Stimulated activated CD4-positive, alpha-beta T cell treated with anti-CD3 and anti-CD28 coated beads, TNF-alpha, amount 100 ng/mL, for 24 hours (primary cell): Measurements from ENCODE around the gene DUS1L.

ENCODE experiments used
- DNase-seq, 3 experiments: peaks; one replicate each; pipeline ENCODE4 v3.0.0-alpha.2; 2020; ENCODE audit warnings: low read depth in 3 of 3

DUS1L gene

DNA sequence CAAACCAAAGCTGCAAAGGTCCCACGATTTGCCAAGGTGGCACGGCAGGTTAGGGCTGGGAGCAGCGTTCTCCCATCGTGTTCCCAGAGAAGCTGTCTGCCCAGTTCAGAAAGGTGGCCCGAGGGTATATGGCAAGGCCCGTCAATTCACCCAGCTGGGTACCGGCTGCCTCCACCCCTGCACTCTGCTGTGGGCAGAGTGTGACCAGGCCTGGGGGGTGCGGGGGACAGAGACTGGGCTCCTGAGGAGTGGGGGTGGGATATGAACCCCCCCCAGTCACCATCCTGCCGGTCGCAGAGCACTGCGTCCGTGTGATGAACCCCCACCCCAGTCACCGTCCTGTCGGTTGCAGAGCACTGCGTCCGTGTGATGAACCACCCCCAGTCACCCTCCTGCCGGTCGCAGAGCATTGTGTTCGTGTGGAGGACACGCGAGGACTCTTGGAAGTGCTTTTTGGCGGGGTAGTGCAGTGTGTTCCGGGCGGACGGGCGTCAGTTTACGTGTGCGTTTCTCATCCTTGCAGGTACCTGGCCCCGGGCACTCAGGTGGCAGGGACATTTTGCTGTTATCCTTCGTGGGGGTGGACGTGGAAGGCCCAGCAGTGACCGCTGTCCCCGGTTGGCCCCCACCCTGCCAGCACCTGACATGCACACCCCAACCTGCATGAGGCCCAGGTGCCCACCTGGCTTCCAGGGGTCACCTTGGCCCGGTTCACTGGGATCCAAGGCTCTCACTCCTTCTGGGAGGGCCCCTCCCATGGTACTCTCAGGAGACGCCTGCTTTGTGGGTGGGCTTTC lies 35.1 kb upstream of the DUS1L start:
- no peak for DNase-seq

GRCh38 chr17:82098939-82099763 lies 33.5 kb upstream of the DUS1L start:
- no peak for DNase-seq

- DNase-seq, result peak; percentile 86 to 94 (median 88)
These were observed 32.8 kb upstream of the DUS1L start, which contains the start of gene FASN for GRCh38 chr17:82098169-82098938. TSS of gene FASN (minus strand) at chr17:82098236. CDS start at chr17:82096445, 1,791 bp downstream.

- no peak for DNase-seq
These were observed 32.2 kb upstream of the DUS1L start for GRCh38 chr17:82097919-82098168.

GRCh38 chr17:82097184-82097918 lies 31.7 kb upstream of the DUS1L start:
- DNase-seq, result peak in 1 of 3 experiments; percentile 30

DNA sequence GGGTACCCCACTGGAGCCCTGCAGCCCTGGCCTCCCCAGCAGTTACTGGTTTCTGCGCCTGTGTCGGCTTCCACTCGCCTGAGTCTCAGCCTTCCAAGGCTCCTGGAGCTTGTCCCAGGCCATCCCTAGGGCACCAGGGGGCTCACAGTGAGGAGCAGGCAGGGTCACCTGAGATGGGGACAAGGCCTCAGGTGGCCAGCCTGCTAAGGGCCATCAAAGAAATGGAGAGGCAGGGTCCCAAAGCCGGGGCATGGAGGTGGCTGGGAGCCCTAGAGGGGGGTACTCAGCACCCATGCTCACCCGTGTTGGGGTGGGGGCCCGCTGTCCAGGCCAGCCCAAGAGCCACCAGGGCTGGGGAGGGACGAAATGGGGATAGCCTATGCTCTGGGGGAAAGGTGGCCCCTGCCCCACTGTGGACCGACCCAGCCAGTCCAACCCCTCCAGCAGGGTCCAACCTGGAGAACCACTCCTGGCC lies 31.1 kb upstream of the DUS1L start:
- no peak for DNase-seq

DNA sequence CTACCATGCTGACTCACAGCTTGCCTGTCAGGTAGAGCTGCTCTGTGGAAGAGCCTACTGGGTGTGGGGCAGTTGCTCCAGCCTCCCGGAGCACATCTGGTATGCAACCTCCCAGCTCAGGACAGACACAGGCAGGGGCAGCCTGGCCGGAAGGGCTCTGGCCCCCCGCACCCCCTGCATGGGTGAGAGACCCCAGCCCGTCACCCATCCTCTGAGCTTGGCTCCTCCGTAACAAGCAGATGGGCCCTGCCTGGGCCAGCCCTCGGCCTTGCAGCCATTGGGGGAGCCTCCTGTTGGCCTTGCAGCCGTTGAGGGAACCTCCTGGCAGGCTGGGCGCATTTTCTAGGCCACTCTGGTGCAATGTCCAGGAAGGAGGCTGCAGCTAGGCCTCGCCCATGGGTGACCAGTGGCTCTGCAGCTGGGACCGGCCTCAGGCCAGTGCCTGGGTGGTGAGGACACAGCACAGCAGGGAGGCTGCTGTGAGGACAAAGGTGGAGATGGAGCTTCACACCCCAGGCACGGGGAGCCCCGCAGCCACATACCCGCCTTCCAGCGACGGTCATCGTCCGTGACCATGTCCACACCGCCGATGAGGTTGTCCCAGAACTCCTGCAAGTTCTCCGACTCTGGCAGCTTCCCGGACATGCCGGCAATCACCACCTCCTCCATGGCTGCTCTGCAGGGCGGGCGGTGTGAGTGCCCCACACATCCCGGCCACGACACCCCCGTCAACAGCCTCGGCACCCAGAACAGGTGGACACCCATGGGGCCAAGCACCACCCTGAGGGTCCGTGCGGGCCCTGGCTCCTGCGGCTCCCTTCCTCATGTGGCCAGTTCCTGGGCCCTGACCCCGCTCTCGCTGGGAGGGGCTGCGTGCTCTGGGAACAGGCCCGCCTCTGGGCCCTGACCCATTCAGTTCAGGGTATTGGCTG lies 30.4 kb upstream of the DUS1L start:
- DNase-seq, result no peak

- DNase-seq, result no peak
These were observed 29.6 kb upstream of the DUS1L start for GRCh38 chr17:82094931-82095776.

DNA sequence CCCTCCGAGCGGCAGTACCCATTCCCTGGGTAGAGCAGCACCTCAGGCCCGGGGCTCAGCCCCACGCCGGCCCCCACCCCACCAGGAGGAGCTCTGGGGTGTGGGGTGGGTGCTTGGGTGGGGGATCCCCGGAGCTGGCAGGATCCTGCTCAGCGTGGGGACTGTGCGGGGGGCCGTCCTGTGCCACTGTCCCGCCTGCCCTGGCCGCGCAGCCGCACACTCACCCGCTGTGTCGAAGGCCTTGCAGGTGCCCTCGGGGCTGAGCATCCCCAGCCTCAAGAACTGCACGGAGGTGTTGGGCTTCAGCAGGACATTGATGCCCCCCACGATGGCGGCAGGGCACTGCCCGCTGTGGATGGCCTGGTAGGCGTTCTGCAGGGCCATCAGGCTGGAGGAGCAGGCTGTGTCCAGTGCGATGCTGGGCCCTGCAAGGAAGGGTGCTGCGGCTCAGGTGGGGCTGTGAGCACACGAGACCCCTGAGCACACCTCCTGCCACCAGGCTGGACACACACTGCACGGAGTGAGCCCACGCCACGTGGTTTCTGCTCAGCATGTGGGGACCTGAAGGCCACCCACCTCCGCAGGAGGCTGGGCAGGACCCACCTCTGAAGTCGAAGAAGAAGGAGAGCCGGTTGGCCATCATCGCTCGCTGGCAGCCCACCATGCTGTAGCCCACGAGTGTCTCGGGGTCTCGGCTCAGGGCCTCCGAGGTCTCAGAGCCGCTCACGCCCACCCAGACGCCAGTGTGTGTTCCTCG lies 27.6 kb upstream of the DUS1L start:
- DNase-seq, result no peak

DNA sequence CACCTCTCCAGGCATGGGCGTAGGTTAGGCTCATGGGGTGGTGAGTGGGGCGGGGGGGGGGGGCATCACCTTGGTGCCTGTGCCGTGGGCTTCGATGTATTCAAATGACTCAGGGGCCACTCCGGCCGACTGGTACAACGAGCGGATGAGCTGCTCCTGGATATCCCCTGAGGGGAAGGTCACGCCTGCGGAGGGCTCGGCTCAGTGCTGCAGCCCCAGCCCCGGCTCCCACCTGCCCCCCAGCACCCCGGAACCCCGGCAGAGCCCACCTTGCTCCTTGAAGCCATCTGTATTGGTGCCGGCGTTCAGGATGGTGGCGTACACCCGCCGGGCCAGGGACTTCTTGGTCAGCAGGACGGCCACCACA lies 27.0 kb upstream of the DUS1L start:
- DNase-seq, result no peak

DNA sequence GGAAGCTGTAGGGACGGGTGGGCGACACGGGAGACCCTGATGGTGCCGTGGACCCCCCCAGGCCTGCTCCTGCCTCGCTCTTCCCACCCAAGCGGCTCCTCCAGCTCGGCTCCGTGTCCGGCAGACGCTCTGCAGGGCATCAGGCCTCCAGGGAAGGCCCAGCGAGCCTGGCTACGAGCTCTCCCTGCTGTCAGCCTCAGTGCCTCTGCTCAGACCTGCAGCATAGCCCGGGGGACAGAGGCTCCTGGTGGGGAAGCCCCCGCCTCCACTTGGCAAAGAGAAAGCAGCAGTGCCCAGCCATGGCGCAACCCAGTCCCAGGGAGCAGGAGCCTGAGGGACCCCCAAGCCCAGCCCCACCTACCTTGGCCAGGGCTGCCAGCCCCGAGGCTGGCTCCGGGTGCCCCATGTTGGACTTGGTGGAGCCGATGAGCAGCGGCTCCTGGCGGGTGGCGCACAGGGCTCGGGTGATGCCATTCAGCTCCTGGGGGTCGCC lies 26.5 kb upstream of the DUS1L start:
- no peak for DNase-seq

GRCh38 chr17:82091264-82092066 lies 25.9 kb upstream of the DUS1L start:
- no peak for DNase-seq

- no peak for DNase-seq
These were observed 25.1 kb upstream of the DUS1L start for GRCh38 chr17:82090549-82091263.

GRCh38 chr17:82089723-82090548 lies 24.3 kb upstream of the DUS1L start:
- DNase-seq, result no peak

GRCh38 chr17:82088838-82089722 lies 23.5 kb upstream of the DUS1L start:
- no peak for DNase-seq
